GM23338 (cell line): ENCODE results near the gene PTRH1. TPM values are rescaled to one million over a fixed set of nuclear protein-coding genes. Genes with fewer than 3 reads are reported as not detected.

Experiments
- ATAC-seq: fragments of 200-7000 bp; cut with Tn5 transposase; 3 replicates; pipeline ENCODE4 v1.9.1; 2020
- DNase-seq: peaks from one replicate; pipeline ENCODE4 v3.0.0-alpha.2; 2015; ENCODE audit warnings: low spot score
- H2AFZ ChIP-seq: fragments of 200-600 bp; sonication (generic); 2 replicates; pipeline ENCODE4 v1.8.0; 2016; ENCODE audit warnings: antibody characterized with exemption, mild to moderate bottlenecking, moderate library complexity
- H3F3A ChIP-seq: fragments of 200-600 bp; sonication (generic); replicated peaks from 2 replicates; pipeline ENCODE4 v1.8.0; 2017; ENCODE audit warnings: antibody characterized with exemption, mixed run types, low read depth
- H3K27ac ChIP-seq: fragments of 200-600 bp; sonication (generic); 2 replicates; pipeline ENCODE4 v1.6.1; 2016; ENCODE audit warnings: low read depth
- H3K27me3 ChIP-seq: fragments of 200-600 bp; sonication (generic); 2 replicates; pipeline ENCODE4 v1.8.0; 2016; ENCODE audit warnings: mild to moderate bottlenecking, mixed run types, moderate library complexity; ENCODE audit not compliant: insufficient read depth
- H3K36me3 ChIP-seq: fragments of 200-600 bp; sonication (generic); 2 replicates; pipeline ENCODE4 v1.8.0; 2016; ENCODE audit warnings: mild to moderate bottlenecking; ENCODE audit not compliant: insufficient read depth
- H3K4me1 ChIP-seq: fragments of 200-600 bp; sonication (generic); 2 replicates; pipeline ENCODE4 v1.8.0; 2016; ENCODE audit warnings: mild to moderate bottlenecking, moderate library complexity; ENCODE audit not compliant: insufficient read depth
- H3K4me2 ChIP-seq: fragments of 200-600 bp; sonication (generic); 2 replicates; pipeline ENCODE4 v1.7.1; 2017; ENCODE audit warnings: mixed run types
- H3K4me3 ChIP-seq: fragments of 200-600 bp; sonication (generic); 2 replicates; pipeline ENCODE4 v1.6.1; 2016; ENCODE audit warnings: mixed run types
- H3K79me2 ChIP-seq: fragments of 200-600 bp; sonication (generic); replicated peaks from 2 replicates; pipeline ENCODE4 v1.8.0; 2017; ENCODE audit warnings: mild to moderate bottlenecking; ENCODE audit not compliant: insufficient read depth
- H3K9me2 ChIP-seq: fragments of 200-600 bp; sonication (generic); 2 replicates; pipeline ENCODE4 v1.8.0; 2017; ENCODE audit not compliant: insufficient read depth
- H4K20me1 ChIP-seq: fragments of 200-600 bp; sonication (generic); replicated peaks from 2 replicates; pipeline ENCODE4 v1.8.0; 2017; ENCODE audit warnings: mild to moderate bottlenecking; ENCODE audit not compliant: insufficient read depth
- H3K27ac Mint-ChIP-seq: 2 replicates; pipeline ENCODE4 v1.8.0; 2020; ENCODE audit warnings: inconsistent platforms, mild to moderate bottlenecking, moderate library complexity, mixed read lengths
- H3K27me3 Mint-ChIP-seq: 3 replicates; pipeline ENCODE4 v1.8.0; 2022; ENCODE audit warnings: low read depth, mild to moderate bottlenecking, moderate library complexity, mixed read lengths, inconsistent platforms; ENCODE audit not compliant: insufficient read depth, poor library complexity
- H3K36me3 Mint-ChIP-seq: 3 replicates; pipeline ENCODE4 v1.8.0; 2021; ENCODE audit warnings: low read depth, mild to moderate bottlenecking, inconsistent platforms, moderate library complexity, mixed read lengths
- H3K4me1 Mint-ChIP-seq: 3 replicates; pipeline ENCODE4 v1.8.0; 2020; ENCODE audit warnings: mild to moderate bottlenecking, inconsistent platforms, mixed read lengths
- H3K4me3 Mint-ChIP-seq: 3 replicates; pipeline ENCODE4 v1.8.0; 2021; ENCODE audit warnings: moderate library complexity, mild to moderate bottlenecking, inconsistent platforms, mixed read lengths
- H3K9me3 Mint-ChIP-seq: 3 replicates; pipeline ENCODE4 v1.8.0; 2020; ENCODE audit warnings: moderate library complexity, mild to moderate bottlenecking, inconsistent platforms, mixed read lengths
- CREB1 ChIP-seq: fragments of 250-450 bp; sonication (Bioruptor Pico); IDR thresholded peaks from 2 replicates; pipeline ENCODE4 v1.5.0; 2020; ENCODE audit warnings: low read depth, mild to moderate bottlenecking, moderate library complexity
- EZH2 ChIP-seq: fragments of 200-600 bp; sonication (generic); IDR thresholded peaks from one replicate; pipeline ENCODE4 v1.8.0; 2017; ENCODE audit warnings: antibody characterized with exemption, mild to moderate bottlenecking, low read depth; ENCODE audit not compliant: unreplicated experiment
- EZH2phosphoT487 ChIP-seq: fragments of 200-600 bp; sonication (generic); IDR thresholded peaks from one replicate; pipeline ENCODE4 v1.8.1; 2018; ENCODE audit warnings: antibody characterized with exemption; ENCODE audit not compliant: unreplicated experiment
- JUNB ChIP-seq: IDR thresholded peaks from one replicate; pipeline ENCODE4 v1.6.1; 2016; ENCODE audit warnings: antibody characterized with exemption; ENCODE audit not compliant: unreplicated experiment
- NANOG ChIP-seq: IDR thresholded peaks from 2 replicates; pipeline ENCODE4 v1.6.1; 2016; ENCODE audit warnings: antibody characterized with exemption, borderline replicate concordance
- POLR2AphosphoS5 ChIP-seq: IDR thresholded peaks from 2 replicates; pipeline ENCODE4 v1.6.1; 2016; ENCODE audit warnings: antibody characterized with exemption, low read depth
- REST ChIP-seq: IDR thresholded peaks from one replicate; pipeline ENCODE4 v1.6.1; 2018; ENCODE audit warnings: antibody characterized with exemption; ENCODE audit not compliant: unreplicated experiment
- STAT1 ChIP-seq: IDR thresholded peaks from one replicate; pipeline ENCODE4 v1.6.1; 2016; ENCODE audit warnings: antibody characterized with exemption; ENCODE audit not compliant: unreplicated experiment
- ZNF114 ChIP-seq: fragments of 250-450 bp; sonication (Bioruptor Pico); IDR thresholded peaks from 2 replicates; pipeline ENCODE4 v1.5.0; 2020; ENCODE audit warnings: mild to moderate bottlenecking, moderate library complexity
- ZNF331 ChIP-seq: fragments of 250-450 bp; sonication (Bioruptor Pico); IDR thresholded peaks from 2 replicates; pipeline ENCODE4 v1.5.0; 2020; ENCODE audit warnings: low read depth, mild to moderate bottlenecking, moderate library complexity
- ZNF462 ChIP-seq: fragments of 250-450 bp; sonication (Bioruptor Pico); IDR thresholded peaks from 2 replicates; pipeline ENCODE4 v1.5.0; 2020; ENCODE audit warnings: mild to moderate bottlenecking, moderate library complexity
- polyA plus RNA-seq: library from polyadenylated mRNA; unstranded; fragments of >200 nt; fragmentation: Nextera tagmentation; extraction: Ambion mirVana; gene quantifications from 2 replicates; pipeline ENCODE4 v1.2.1, GENCODE V29; 2016
- total RNA-seq: library from RNA; depleted of rRNA; stranded (reverse); fragments of >200 nt; shearing (Covaris generic); gene quantifications from 2 replicates; pipeline ENCODE4 v1.2.3, GENCODE V29; 2014
- TF ChIP-seq, protein P1 (sequence below), 2 experiments: fragments of 200-600 bp in 1 of 2; sonication (generic) in 1 of 2; conservative IDR thresholded peaks; 2 replicates each; pipeline versions ENCODE4 v1.5.1 to v1.6.1; 2016 to 2017; ENCODE audit warnings: antibody characterized with exemption in 2 of 2, low read depth in 2 of 2, mild to moderate bottlenecking in 2 of 2, moderate library complexity in 1 of 2
- TF ChIP-seq, protein P2 (sequence below): IDR thresholded peaks from 2 replicates; pipeline ENCODE4 v1.6.1; 2016; ENCODE audit warnings: antibody characterized with exemption

The PTRH1 gene
- total and polyA plus RNA-seq, 2 experiments from 2014 or later, result 15.1 to 18.6 TPM

DNA sequence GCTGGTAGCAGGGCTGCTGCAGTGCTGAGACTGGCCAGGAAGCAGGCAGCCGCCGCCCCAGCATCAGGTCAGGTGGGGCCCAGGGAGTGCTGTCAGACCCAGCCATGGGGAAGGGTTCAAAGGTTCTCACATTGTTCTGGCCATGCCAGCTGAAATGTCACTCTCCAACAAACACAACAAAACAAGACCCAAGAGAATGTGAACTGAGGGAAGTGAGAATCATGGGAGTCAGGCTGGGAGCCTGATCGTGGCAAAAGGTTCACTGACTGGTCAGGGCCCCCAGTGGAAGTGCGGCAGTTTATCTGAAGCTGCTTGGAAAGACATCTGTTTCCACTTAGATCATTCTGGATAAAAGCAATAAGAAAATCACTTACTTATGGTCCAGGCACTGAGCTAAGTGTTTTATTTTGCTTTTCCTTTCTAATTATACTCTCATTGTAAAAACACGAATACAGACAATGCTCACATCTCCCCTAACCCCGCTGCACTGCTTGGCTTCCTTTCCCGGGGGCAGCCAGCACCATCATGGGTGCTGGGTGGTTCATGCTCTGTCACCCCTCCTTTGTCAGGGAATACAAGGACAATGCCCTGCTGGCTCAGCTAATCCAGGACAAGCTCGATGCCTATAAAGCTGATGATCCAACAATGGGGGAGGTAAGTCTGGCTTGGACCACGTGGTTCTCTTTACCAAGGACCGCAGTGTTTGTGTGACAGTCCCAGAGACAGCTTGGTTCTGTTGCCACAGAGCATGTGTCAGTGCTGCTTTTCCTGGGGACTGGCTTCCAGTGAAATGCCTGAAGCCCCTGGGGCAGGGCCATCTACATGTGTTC is 50.6 kb downstream of the PTRH1 start:
- TF ChIP-seq CREB1 (CRISPR knock-in tag) (no peak), ZNF114 (no peak), POLR2AphosphoS5 (no peak), JUNB (no peak), NANOG (no peak), ZNF462 (no peak), STAT1 (no peak), EZH2phosphoT487 (no peak), ZNF331 (CRISPR knock-in tag) (no peak), REST (no peak), EZH2 (no peak)
- TF ChIP-seq, protein P1, sequence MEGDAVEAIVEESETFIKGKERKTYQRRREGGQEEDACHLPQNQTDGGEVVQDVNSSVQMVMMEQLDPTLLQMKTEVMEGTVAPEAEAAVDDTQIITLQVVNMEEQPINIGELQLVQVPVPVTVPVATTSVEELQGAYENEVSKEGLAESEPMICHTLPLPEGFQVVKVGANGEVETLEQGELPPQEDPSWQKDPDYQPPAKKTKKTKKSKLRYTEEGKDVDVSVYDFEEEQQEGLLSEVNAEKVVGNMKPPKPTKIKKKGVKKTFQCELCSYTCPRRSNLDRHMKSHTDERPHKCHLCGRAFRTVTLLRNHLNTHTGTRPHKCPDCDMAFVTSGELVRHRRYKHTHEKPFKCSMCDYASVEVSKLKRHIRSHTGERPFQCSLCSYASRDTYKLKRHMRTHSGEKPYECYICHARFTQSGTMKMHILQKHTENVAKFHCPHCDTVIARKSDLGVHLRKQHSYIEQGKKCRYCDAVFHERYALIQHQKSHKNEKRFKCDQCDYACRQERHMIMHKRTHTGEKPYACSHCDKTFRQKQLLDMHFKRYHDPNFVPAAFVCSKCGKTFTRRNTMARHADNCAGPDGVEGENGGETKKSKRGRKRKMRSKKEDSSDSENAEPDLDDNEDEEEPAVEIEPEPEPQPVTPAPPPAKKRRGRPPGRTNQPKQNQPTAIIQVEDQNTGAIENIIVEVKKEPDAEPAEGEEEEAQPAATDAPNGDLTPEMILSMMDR (conservative IDR thresholded peaks at IDR 0.05; ENCODE audit: low read depth in 2 of 2), result no peak
- TF ChIP-seq, protein P2, sequence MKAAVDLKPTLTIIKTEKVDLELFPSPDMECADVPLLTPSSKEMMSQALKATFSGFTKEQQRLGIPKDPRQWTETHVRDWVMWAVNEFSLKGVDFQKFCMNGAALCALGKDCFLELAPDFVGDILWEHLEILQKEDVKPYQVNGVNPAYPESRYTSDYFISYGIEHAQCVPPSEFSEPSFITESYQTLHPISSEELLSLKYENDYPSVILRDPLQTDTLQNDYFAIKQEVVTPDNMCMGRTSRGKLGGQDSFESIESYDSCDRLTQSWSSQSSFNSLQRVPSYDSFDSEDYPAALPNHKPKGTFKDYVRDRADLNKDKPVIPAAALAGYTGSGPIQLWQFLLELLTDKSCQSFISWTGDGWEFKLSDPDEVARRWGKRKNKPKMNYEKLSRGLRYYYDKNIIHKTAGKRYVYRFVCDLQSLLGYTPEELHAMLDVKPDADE, result no peak
- no peak overlapping the region for H2AFZ ChIP-seq
- no peaks in the 10 kb centered on the region for H3K27me3 ChIP-seq
- no peak for DNase-seq
- Mint-ChIP-seq H3K4me3 (no peak overlapping the region), H3K27ac (no peak overlapping the region; the same call in 1 of the 2 replicates), H3K4me1 (no peaks in the 10 kb centered on the region; the same call in 2 of the 3 replicates), H3K36me3 (peaks cover 32% of the 10 kb centered on the region), H3K9me3 (no peaks in the 10 kb centered on the region), H3K27me3 (no peaks in the 10 kb centered on the region)
- no peak for ATAC-seq
- no peak overlapping the region for H3K4me3 ChIP-seq
- peaks cover 34% of the 10 kb centered on the region for H3K36me3 ChIP-seq
- no peaks in the 10 kb centered on the region for H3K4me1 ChIP-seq
- 0 out of 2 replicates have a peak, but pooled peaks cover 4% of the 10 kb centered on the region for H3F3A ChIP-seq
- H3K9me2 ChIP-seq, result no peaks in the 10 kb centered on the region
- H3K79me2 ChIP-seq, result no peaks in the 10 kb centered on the region
- no peaks in the 10 kb centered on the region; the same call in 1 of the 2 replicates for H4K20me1 ChIP-seq
- H3K4me2 ChIP-seq, result no peak overlapping the region
- no peak overlapping the region for H3K27ac ChIP-seq
